Measurements from ENCODE around the gene C10orf62. TPM values are rescaled to one million over a fixed set of nuclear protein-coding genes. Genes with fewer than 3 reads are reported as not detected.
A peak's percentile ranks its signal among the peaks of the same experiment; 100 is the strongest.
"Not testable (repeated sequence)": the region's sequence is repeated elsewhere in the genome, so short reads cannot be mapped to it uniquely, and the experiment has no call there.

Gene C10orf62
- total RNA-seq, 6 experiments from 2014 or later, result 1.2 to 4.1 (median 2.2) TPM; not detected in 1

- H3K4me1 ChIP-seq, result no peaks in the 10 kb centered on the region
- ATAC-seq (no peak), DNase-seq (no peak)
- H3K9me3 ChIP-seq, result no peaks in the 10 kb centered on the region
- WGBS (ENCODE audit: insufficient coverage, low coverage, low lambda C conversion rate, missing lambda C conversion rate), result 100% methylated on average over 1 of the region's 1 CpG
- TF ChIP-seq POLR2A (IDR thresholded peaks at IDR 0.05) (no peak), CTCF (IDR thresholded peaks at IDR 0.05) (no peak)
- intact Hi-C loops (cut with DNase I), result no loop called here
- no peaks in the 10 kb centered on the region for H3K27me3 ChIP-seq
- no peak overlapping the region for H3K27ac ChIP-seq
- H3K36me3 ChIP-seq, result no peaks in the 10 kb centered on the region
- H3K4me3 ChIP-seq, result no peak overlapping the region
These were observed 46.1 kb downstream of the C10orf62 start for GRCh38 chr10:97635577-97635976.

GRCh38 chr10:97639090-97639489 lies 49.6 kb downstream of the C10orf62 start:
- H3K36me3 ChIP-seq; H3K9me3 ChIP-seq; H3K27me3 ChIP-seq; H3K4me3 ChIP-seq; H3K27ac ChIP-seq; ATAC-seq; DNase-seq; intact Hi-C loops (cut with DNase I): not testable (repeated sequence)
- peaks cover 0 to 11% (median 6%) of the 10 kb centered on the region in 4 donors for H3K4me1 ChIP-seq
- 60% methylated on average over 1 of the region's 3 CpGs for WGBS (ENCODE audit: insufficient coverage, low coverage, low lambda C conversion rate, missing lambda C conversion rate)

GRCh38 chr10:97640174-97640867 lies 50.8 kb downstream of the C10orf62 start, which contains the start of gene PI4K2A:
Gene PI4K2A, plus strand, starts transcription at chr10:97640671. Its CDS starts 72 bp downstream, at chr10:97640743.
- peaks cover 0 to 6% (median 0%) of the 10 kb centered on the region in 4 donors for H3K36me3 ChIP-seq
- H3K4me3 ChIP-seq, result peak within 1 kb of the TSS; percentile 63 to 82 (median 70)
- peaks cover 0 to 11% (median 6%) of the 10 kb centered on the region in 4 donors for H3K4me1 ChIP-seq
- H3K9me3 ChIP-seq, result no peaks in the 10 kb centered on the region
- peak within 1 kb of the TSS; percentile 61 to 87 (median 77) for H3K27ac ChIP-seq
- ATAC-seq (peak; percentile 95 to 99 (median 98)), DNase-seq (peak; percentile 99)
- no peak for TF ChIP-seq CTCF (IDR thresholded peaks at IDR 0.05)
- peak; percentile 96 for TF ChIP-seq POLR2A (IDR thresholded peaks at IDR 0.05)
- H3K27me3 ChIP-seq, result no peaks in the 10 kb centered on the region
- 4% methylated on average over 15 of the region's 54 CpGs for WGBS (ENCODE audit: insufficient coverage, low coverage, low lambda C conversion rate, missing lambda C conversion rate)
- intact Hi-C loops (cut with DNase I), result no loop called here

Other genes starting within 250 kb of the C10orf62 start
- gene RRP12, start 188.4 kb upstream of the C10orf62 start, total RNA-seq, result 10 to 100 TPM in 3 of 6 experiments, 1 to 10 TPM in 3; 6.7 to 23.2 (median 10.2) TPM
- 100 to 1,000 TPM; 100 to 228 (median 162) TPM for gene PGAM1, start 163.5 kb upstream of the C10orf62 start, total RNA-seq
- 10 to 100 TPM in 5 of 6 experiments, 1 to 10 TPM in 1; 9.2 to 19.1 (median 11.8) TPM for gene EXOSC1, start 143.7 kb upstream of the C10orf62 start, total RNA-seq
- 10 to 100 TPM; 15.8 to 27.0 (median 22.8) TPM for gene ZDHHC16, start 143.5 kb upstream of the C10orf62 start, total RNA-seq
- 10 to 100 TPM; 18.7 to 40.7 (median 20.3) TPM for gene MMS19, start 91.3 kb upstream of the C10orf62 start, total RNA-seq
- gene UBTD1, start 90.8 kb upstream of the C10orf62 start, total RNA-seq, result 1 to 10 TPM; 5.4 to 8.8 (median 7.0) TPM
- gene ANKRD2, start 16.9 kb upstream of the C10orf62 start, total RNA-seq, result under 1 TPM in 4 of 6 experiments, not detected in 2; 0.28 to 0.81 (median 0.50) TPM
- 10 to 100 TPM; 16.8 to 92.9 (median 36.5) TPM for gene HOGA1, start 5.3 kb upstream of the C10orf62 start, total RNA-seq
- gene MORN4, start 43.8 kb downstream of the C10orf62 start, total RNA-seq, result 1 to 10 TPM in 4 of 6 experiments, under 1 TPM in 2; 0.69 to 3.9 (median 1.6) TPM
- 10 to 100 TPM in 3 of 6 experiments, 1 to 10 TPM in 3; 6.2 to 18.1 (median 11.4) TPM for gene PI4K2A, start 51.0 kb downstream of the C10orf62 start, total RNA-seq
- gene AVPI1, start 97.5 kb downstream of the C10orf62 start, total RNA-seq, result 10 to 100 TPM; 10.3 to 27.0 (median 20.2) TPM
- gene MARVELD1, start 124.0 kb downstream of the C10orf62 start, total RNA-seq, result 1 to 10 TPM; 1.5 to 3.1 (median 2.3) TPM
- 10 to 100 TPM in 5 of 6 experiments, 1 to 10 TPM in 1; 9.2 to 19.3 (median 12.6) TPM for gene ZFYVE27, start 147.4 kb downstream of the C10orf62 start, total RNA-seq
- 1 to 10 TPM; 1.6 to 6.6 (median 4.5) TPM for gene SFRP5, start 182.3 kb downstream of the C10orf62 start, total RNA-seq

All from right lobe of liver (tissue), 6 donors.